NCI-H1092 (cell line): ENCODE results near the gene PDZK1.
A peak's percentile ranks its signal among the peaks of the same experiment; 100 is the strongest.
"Not testable (repeated sequence)": the region's sequence is repeated elsewhere in the genome, so short reads cannot be mapped to it uniquely, and the experiment has no call there.

Source experiments
- DNase-seq: peaks from one replicate; lab custom pipeline; 2025; lab: John Stamatoyannopoulos, UW

Gene PDZK1

GRCh38 chr1:145707183-145707867, at the start of gene PDZK1:
Gene PDZK1, minus strand, starts transcription at chr1:145707368. Its CDS starts 19,347 bp downstream, at chr1:145688021.
- DNase-seq = no peak

- no peak for DNase-seq
Measured at GRCh38 chr1:145751491-145752037, 44.4 kb upstream of the PDZK1 start.

GRCh38 chr1:145750426-145750825, 43.3 kb upstream of the PDZK1 start:
- DNase-seq = no peak

- DNase-seq = no peak
Measured at GRCh38 chr1:145747398-145748247, 40.5 kb upstream of the PDZK1 start.

- no peak for DNase-seq
Measured at GRCh38 chr1:145740269-145740668, 33.1 kb upstream of the PDZK1 start.

GRCh38 chr1:145736191-145736590, 29.0 kb upstream of the PDZK1 start:
- no peak for DNase-seq

- DNase-seq = no peak
Measured at GRCh38 chr1:145730900-145731299, 23.7 kb upstream of the PDZK1 start.

- DNase-seq = no peak
Measured at GRCh38 chr1:145730467-145730866, 23.3 kb upstream of the PDZK1 start.

- no peak for DNase-seq
Measured at GRCh38 chr1:145729666-145730436, 22.7 kb upstream of the PDZK1 start.

GRCh38 chr1:145729196-145729595, 22.0 kb upstream of the PDZK1 start:
- DNase-seq = no peak

GRCh38 chr1:145726193-145726592, 19.0 kb upstream of the PDZK1 start:
- DNase-seq = not testable (repeated sequence)

- peak; percentile 7 for DNase-seq
Measured at GRCh38 chr1:145720878-145721671, 13.9 kb upstream of the PDZK1 start.

GRCh38 chr1:145720556-145720877, 13.3 kb upstream of the PDZK1 start:
- no peak for DNase-seq

GRCh38 chr1:145719230-145720079, 12.3 kb upstream of the PDZK1 start, which contains the start of gene CD160:
Gene CD160, plus strand, starts transcription at chr1:145719499. Its CDS starts 8,829 bp downstream, at chr1:145728328.
- no peak for DNase-seq

- DNase-seq = not testable (repeated sequence)
Measured at GRCh38 chr1:145718465-145718864, 11.3 kb upstream of the PDZK1 start.

GRCh38 chr1:145717833-145718232, 10.7 kb upstream of the PDZK1 start:
- DNase-seq = no peak

- no peak for DNase-seq
Measured at GRCh38 chr1:145716641-145717345, 9.6 kb upstream of the PDZK1 start.

GRCh38 chr1:145714524-145715111, 7.5 kb upstream of the PDZK1 start:
- no peak for DNase-seq

GRCh38 chr1:145711213-145711651, 4.1 kb upstream of the PDZK1 start:
- no peak for DNase-seq
